ENCODE measurements around the gene PPP1R15B. TPM values are rescaled to one million over a fixed set of nuclear protein-coding genes. Genes with fewer than 3 reads are reported as not detected.

Gene PPP1R15B
- total and polyA plus RNA-seq, 2 experiments from 2014 or later = 34.0 to 77.0 TPM

DNA sequence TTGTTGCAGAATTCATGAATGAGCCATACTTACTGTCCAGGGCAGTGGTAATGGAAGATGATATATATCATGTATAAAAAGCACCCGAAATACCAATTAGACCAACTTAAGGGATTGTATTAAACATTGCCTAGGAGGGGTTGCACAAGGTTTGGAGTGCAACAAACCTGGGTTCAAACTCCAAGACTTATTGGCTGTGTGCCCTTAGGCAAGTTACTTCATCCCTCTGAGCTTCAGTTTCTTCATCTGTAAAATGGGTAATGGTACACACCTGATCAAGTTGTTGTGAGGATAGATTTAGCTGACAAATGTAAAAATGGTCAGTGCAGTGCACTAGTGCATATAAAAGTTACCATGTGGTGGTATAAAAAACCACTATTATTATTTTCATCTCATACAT is 9.8 kb upstream of the PPP1R15B start:
- Histone ChIP-seq H3K27me3 (no peaks in the 10 kb centered on the region), H2AFZ (no peak overlapping the region), H3K79me2 (no peaks in the 10 kb centered on the region), H4K20me1 (ENCODE audit: insufficient read depth, poor library complexity, severe bottlenecking) (no peaks in the 10 kb centered on the region), H3K4me3 (no peak overlapping the region), H3K4me2 (no peak overlapping the region), H3K36me3 (replicated peaks; ENCODE audit: insufficient read depth, low read depth) (no peaks in the 10 kb centered on the region), H3K27ac (no peak overlapping the region), H3K9me2 (replicated peaks; ENCODE audit: insufficient read depth) (no peaks in the 10 kb centered on the region), H3K9me3 (ENCODE audit: low read depth) (no peaks in the 10 kb centered on the region), H3K4me1 (ENCODE audit: insufficient read depth) (peaks cover 25% of the 10 kb centered on the region)
- DNase-seq (ENCODE audit: low spot score) = no peak
- TF ChIP-seq EZH2 (IDR thresholded peaks at IDR 0.05; ENCODE audit: borderline replicate concordance) (no peak), EZH2phosphoT487 (IDR thresholded peaks at IDR 0.05; ENCODE audit: low read depth, severe bottlenecking, unreplicated experiment) (no peak)
- TF ChIP-seq, protein P1, sequence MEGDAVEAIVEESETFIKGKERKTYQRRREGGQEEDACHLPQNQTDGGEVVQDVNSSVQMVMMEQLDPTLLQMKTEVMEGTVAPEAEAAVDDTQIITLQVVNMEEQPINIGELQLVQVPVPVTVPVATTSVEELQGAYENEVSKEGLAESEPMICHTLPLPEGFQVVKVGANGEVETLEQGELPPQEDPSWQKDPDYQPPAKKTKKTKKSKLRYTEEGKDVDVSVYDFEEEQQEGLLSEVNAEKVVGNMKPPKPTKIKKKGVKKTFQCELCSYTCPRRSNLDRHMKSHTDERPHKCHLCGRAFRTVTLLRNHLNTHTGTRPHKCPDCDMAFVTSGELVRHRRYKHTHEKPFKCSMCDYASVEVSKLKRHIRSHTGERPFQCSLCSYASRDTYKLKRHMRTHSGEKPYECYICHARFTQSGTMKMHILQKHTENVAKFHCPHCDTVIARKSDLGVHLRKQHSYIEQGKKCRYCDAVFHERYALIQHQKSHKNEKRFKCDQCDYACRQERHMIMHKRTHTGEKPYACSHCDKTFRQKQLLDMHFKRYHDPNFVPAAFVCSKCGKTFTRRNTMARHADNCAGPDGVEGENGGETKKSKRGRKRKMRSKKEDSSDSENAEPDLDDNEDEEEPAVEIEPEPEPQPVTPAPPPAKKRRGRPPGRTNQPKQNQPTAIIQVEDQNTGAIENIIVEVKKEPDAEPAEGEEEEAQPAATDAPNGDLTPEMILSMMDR (IDR thresholded peaks at IDR 0.05; ENCODE audit: poor library complexity) = no peak
- 96% methylated on average over 1 of the region's 1 CpG for WGBS (ENCODE audit: low lambda C conversion rate, missing lambda C conversion rate)

DNA sequence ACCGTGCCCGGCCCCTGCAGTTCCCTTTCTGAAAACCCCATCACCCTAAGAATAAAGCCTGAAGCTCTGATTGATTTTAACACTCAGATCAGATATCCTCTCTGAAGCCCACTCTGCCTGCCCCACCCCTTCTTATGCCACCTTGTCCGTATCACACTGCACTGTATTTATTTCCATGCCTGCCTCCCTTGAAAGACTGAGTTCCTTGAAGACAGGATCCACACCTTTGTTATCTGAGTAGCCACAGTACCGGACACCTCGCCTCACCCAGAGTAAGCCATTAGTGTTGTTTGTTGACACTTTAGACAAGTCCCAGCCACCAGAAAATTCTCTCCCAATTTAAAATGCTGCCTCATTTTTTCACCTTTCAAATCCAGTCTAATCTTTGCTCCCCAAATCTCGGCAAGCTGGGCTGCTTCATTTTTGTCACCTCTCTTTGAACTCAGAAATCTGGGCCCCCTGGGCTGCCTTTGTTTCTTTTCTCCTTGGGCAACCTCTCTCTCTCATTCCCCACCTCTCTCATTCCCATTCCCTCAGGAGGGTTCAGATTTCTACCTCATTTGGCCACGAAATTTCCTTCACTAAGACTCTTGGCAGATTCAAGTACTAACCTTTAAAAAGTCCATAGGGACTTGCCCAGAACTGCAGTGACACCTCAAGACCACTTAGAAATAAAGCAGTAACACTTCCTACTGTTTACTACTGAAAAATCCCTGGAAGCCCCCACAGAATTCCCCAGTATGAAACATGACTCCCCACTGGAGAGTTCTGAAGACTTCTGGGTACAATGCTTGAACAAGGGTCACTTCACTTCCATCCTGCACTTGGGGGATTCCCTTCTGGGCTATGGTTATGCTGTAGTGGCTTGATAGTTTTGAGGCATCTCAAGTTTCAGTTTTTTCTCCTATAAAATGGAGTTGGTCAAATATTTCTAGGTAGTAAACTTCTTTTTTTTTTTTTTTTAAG is 8.7 kb upstream of the PPP1R15B start:
- H3K4me1 ChIP-seq (ENCODE audit: insufficient read depth) = peaks cover 27% of the 10 kb centered on the region
- no peaks in the 10 kb centered on the region for H3K9me2 ChIP-seq (replicated peaks; ENCODE audit: insufficient read depth)
- no peak overlapping the region for H2AFZ ChIP-seq
- no peaks in the 10 kb centered on the region for H3K36me3 ChIP-seq (replicated peaks; ENCODE audit: insufficient read depth, low read depth)
- peaks cover 10% of the 10 kb centered on the region for H3K79me2 ChIP-seq
- H3K9me3 ChIP-seq (ENCODE audit: low read depth) = no peaks in the 10 kb centered on the region
- no peaks in the 10 kb centered on the region for H4K20me1 ChIP-seq (ENCODE audit: insufficient read depth, poor library complexity, severe bottlenecking)
- no peaks in the 10 kb centered on the region for H3K27me3 ChIP-seq
- whole genome bisulfite sequencing (ENCODE audit: low lambda C conversion rate, missing lambda C conversion rate) = 63% methylated on average over 7 of the region's 7 CpGs
- DNase-seq (ENCODE audit: low spot score) = no peak
- H3K4me3 ChIP-seq = no peak overlapping the region
- peak overlapping the region; percentile 62 for H3K27ac ChIP-seq
- no peak for TF ChIP-seq EZH2phosphoT487 (IDR thresholded peaks at IDR 0.05; ENCODE audit: low read depth, severe bottlenecking, unreplicated experiment)
- TF ChIP-seq EZH2 (IDR thresholded peaks at IDR 0.05; ENCODE audit: borderline replicate concordance) = no peak
- TF ChIP-seq, protein P1 (IDR thresholded peaks at IDR 0.05; ENCODE audit: poor library complexity) = no peak
- no peak overlapping the region for H3K4me2 ChIP-seq

DNA sequence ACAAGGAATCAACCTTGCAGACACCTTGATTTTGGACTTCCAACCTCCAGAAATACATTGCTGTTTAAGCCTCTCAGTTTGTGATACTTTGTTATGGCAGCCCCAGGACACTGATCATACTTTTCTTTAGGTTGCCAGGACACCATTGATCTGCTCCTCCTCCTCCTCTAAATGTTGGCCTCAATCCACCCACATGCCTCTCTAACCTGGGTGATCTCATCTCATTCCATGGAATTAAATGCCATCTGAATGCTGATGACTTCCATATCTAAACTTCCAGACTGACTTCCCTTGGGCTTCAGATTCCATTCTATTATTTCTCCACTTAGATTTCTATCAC is 7.4 kb upstream of the PPP1R15B start:
- DNase-seq (ENCODE audit: low spot score) = no peak
- no peak overlapping the region for H3K4me2 ChIP-seq
- peaks cover 27% of the 10 kb centered on the region for H3K4me1 ChIP-seq (ENCODE audit: insufficient read depth)

More for the DNA sequence above, 7.4 kb upstream of the PPP1R15B start:
- H3K9me2 ChIP-seq (replicated peaks; ENCODE audit: insufficient read depth) = no peaks in the 10 kb centered on the region
- peaks cover 16% of the 10 kb centered on the region for H3K79me2 ChIP-seq
- no peaks in the 10 kb centered on the region for H3K27me3 ChIP-seq
- no peak overlapping the region for H2AFZ ChIP-seq
- H4K20me1 ChIP-seq (ENCODE audit: insufficient read depth, poor library complexity, severe bottlenecking) = no peaks in the 10 kb centered on the region
- H3K27ac ChIP-seq = peak overlapping the region; percentile 95
- H3K36me3 ChIP-seq (replicated peaks; ENCODE audit: insufficient read depth, low read depth) = no peaks in the 10 kb centered on the region
- TF ChIP-seq EZH2 (IDR thresholded peaks at IDR 0.05; ENCODE audit: borderline replicate concordance) = no peak
- no peak for TF ChIP-seq EZH2phosphoT487 (IDR thresholded peaks at IDR 0.05; ENCODE audit: low read depth, severe bottlenecking, unreplicated experiment)
- TF ChIP-seq, protein P1 (IDR thresholded peaks at IDR 0.05; ENCODE audit: poor library complexity) = no peak
- no peaks in the 10 kb centered on the region for H3K9me3 ChIP-seq (ENCODE audit: low read depth)
- no peak overlapping the region for H3K4me3 ChIP-seq
